Measurements from ENCODE around the gene IL2RG. TPM values are rescaled to one million over a fixed set of nuclear protein-coding genes. Genes with fewer than 3 reads are reported as not detected.

IL2RG gene
- not detected in 2 replicates for total RNA-seq

DNA sequence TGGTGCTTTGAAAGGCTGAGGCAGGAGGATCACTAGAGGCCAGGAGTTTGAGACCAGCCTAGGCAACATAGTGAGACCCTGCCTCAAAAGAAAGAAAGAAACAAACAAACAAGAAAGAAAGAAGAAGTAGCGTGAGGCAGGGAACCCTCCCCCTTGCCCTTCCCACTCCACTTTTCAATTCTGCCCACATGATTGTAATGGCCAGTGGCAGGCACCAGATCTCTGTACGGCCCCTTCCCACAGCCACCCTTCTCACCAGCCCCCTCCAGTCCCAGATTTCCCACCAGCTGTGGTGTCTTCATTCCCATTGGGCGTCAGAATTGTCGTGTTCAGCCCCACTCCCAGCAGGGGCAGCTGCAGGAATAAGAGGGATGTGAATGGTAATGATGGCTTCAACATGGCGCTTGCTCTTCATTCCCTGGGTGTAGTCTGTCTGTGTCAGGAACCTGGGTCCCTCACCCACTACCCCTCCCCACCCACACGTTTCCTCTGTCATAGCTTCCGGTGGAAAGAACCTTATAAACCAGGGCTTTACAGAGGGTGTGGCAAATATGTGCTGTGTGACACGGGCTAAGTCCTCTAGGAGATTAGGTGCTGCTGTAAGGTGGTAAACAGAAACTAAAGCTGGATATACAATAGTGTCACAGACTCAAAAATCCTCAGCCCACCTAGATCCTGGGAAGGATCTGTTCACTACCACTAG lies at the start of gene IL2RG:
TSS of gene IL2RG (minus strand) at position 437 of the 703 bp plus-strand sequence. CDS start at position 399, 38 bp downstream.

DNA sequence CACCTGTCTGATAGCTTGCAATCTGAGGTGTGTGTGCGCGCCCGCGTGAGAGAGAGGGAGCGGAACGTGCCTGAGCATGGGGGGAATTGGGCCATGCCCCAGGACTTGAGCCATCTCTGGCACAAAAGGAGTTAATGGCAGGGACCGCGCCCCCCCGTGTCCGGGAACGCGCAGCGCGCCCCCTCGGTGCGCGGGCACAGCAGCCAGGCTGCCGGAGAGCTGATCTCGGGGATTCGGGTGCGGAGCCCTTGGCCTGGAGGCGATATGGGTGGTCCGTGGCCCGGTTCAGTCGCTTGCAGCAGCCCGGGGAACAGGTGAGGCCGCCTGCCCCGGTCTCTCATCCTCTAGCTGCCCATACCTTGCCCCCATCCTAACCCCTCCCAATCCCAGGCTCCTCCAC lies 33.3 kb upstream of the IL2RG start, which contains the start of gene NLGN3:
TSS of gene NLGN3 (plus strand) at position 191 of the 400 bp plus-strand sequence. CDS start 2,909 bp downstream, outside the sequence.

DNA sequence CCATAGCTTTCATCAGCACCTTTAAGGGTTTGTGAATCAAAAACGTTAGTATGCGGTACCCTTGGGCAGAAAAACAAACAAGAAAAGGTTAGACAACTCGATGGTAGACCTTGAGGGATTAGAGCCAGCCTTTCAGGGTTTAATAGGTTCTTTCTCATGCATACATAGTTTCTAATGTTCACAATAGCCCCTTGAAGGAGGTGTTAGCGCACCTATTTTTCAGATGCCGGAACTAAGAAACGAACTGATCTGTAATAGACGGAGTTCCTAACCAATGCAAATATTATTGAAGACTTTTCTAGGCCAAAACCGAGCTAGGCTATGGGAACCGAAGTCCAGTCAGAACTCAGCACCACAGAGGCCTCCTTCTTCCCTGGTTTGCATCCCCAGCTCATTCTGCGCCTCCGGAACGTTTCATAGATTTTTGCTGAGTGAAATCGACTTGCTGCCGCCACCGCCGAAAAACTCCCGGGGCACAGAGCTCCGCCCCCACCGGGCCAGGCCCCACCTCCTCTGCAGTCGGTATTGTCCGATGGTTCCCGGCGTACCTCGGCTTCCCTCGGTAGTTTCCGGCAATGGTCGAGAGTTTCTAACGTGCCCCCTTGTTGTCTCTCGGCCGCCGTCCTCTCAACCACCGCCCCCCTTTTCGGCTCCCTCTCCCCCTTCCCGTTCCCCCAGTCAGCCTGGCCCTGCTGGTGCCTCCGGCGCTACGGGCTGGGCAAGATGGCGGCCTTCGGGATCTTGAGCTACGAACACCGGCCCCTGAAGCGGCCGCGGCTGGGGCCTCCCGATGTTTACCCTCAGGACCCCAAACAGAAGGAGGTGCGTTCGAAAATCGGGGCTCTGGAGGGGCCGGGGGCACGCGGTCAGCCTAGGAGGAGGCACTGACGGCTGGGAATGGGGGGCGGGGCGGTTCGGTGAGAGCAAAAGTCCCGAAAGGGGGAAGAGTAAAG lies 6.9 kb upstream of the IL2RG start, which contains the start of gene MED12:
TSS of gene MED12 (plus strand) at position 565 of the 953 bp plus-strand sequence. CDS start at position 724, 159 bp downstream.

DNA sequence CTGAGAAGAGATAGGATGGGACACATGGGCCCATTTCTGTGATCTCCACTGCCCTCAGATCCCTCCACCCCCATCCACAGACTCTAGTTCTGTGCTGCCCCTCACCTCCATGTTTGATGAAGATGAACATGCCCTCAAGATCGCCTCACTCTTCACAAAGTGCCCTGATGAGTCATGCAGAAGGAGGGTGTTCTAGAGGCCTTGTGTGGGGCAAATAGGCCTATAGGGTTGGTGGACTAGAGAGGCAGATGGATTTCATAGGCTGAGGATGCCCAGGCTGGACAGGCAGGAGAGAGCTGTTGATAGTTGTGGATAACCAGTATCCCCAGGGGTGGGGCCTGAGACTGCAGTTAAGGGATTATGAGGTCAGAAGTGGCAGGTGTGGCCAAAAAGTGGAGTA lies 5.0 kb downstream of the IL2RG start, which contains the start of gene CXorf65:
TSS of gene CXorf65 (minus strand) at position 314 of the 400 bp plus-strand sequence. CDS start at position 130, 184 bp downstream.

DNA sequence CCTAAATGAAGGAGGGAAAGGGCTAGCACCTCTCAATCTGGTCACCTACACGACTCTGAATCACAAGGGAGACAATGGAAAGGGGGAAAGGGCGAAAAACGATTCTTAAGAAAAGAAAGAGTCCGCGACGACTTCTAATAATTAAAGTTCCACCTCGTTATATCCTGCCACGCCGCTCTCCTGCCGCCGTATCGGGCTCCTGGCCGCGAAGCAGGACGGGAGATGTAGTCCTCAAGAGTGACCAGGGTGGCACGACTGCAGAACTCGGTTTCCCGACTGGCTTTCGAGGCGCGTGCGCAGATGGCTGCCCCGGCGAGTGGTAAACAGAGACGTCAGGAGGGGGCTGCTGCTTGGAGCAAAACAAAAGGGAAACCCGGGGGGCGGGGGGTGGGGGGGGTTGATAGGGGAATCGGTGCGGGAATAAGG lies 15.8 kb downstream of the IL2RG start, which contains the start of gene FOXO4:
TSS of gene FOXO4 (plus strand) at position 297 of the 426 bp plus-strand sequence. CDS start 678 bp downstream, outside the sequence.

DNA sequence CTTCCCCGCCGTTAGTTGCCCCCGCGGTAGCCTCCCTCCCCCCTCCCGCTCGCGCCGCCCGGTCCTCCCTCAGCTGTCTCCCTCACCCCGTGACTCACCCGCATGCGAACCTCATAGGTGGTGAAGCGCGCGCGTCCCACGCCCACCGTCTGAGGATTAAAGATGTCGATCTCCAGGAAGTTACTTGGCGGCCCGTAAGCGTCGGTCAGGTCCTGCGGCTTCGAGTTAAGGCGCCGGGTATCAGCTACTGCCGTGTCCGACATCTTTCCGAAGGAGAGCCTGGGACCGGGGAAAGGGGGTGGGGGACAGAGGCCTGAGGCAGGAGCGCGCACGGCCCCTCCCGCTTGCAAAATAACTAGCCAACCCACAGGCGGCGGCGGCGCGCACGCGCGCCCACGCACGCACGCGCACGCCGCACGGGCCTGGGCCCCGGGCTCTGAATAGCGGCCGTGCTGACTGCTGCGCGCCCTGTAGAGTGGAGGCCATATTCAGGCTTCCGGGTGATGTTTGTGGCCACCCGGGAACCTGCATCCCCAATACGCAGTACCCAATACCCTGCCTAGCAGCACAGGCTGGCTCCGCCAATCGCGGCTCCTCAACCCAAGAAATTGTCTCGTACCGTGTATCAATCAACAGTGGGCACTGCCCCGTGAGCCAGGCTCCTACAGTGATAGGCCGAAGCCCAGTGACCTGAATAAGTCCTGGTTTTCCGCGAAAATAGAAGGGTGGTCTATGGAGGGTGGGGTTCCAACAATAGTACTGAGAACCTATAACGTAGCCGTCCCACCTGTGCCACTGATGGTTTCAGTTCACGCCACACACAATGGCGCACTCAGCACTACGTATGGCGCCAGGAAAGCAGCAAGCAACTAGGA lies 43.1 kb downstream of the IL2RG start, which contains the start of gene SNX12:
TSS of gene SNX12 (minus strand) at position 291 of the 875 bp plus-strand sequence. CDS start at position 263, 28 bp downstream.

Other genes starting within 250 kb of the IL2RG start
- gene TEX11, start 202.9 kb downstream of the IL2RG start, total RNA-seq = not detected in 2 replicates
- not detected in 2 replicates for gene SLC7A3, start 180.5 kb downstream of the IL2RG start, total RNA-seq
- gene SNX12, start 43.2 kb downstream of the IL2RG start, total RNA-seq = 62.0 and 62.9 TPM in 2 replicates
- gene FOXO4, start 15.7 kb downstream of the IL2RG start, total RNA-seq = 2.7 and 6.8 TPM in 2 replicates
- not detected in 2 replicates for gene CXorf65, start 4.8 kb downstream of the IL2RG start, total RNA-seq
- gene MED12, start 7.0 kb upstream of the IL2RG start, total RNA-seq = 10.4 and 12.8 TPM in 2 replicates
- gene NLGN3, start 33.3 kb upstream of the IL2RG start, total RNA-seq = under 0.01 TPM in 2 replicates
- gene GJB1, start 111.6 kb upstream of the IL2RG start, total RNA-seq = not detected in 2 replicates
- gene ZMYM3, start 142.6 kb upstream of the IL2RG start, total RNA-seq = 11.3 and 13.5 TPM in 2 replicates
- 307 and 422 TPM in 2 replicates for gene NONO, start 172.1 kb upstream of the IL2RG start, total RNA-seq
- 1.2 and 1.7 TPM in 2 replicates for gene ITGB1BP2, start 190.2 kb upstream of the IL2RG start, total RNA-seq

Data from regular cardiac myocyte (primary cell).